HG03460 (cell line): ENCODE data around the gene SARM1.
"Not testable (repeated sequence)": the region's sequence is repeated elsewhere in the genome, so short reads cannot be mapped to it uniquely, and the experiment has no call there.

Source experiments
- ATAC-seq: cut with Tn5 transposase; IDR thresholded peaks from one replicate; pipeline ENCODE4 v1.9.1; 2021; ENCODE audit not compliant: unreplicated experiment

Gene SARM1

GRCh38 chr17:28413804-28414203 lies 42.3 kb downstream of the SARM1 start:
- ATAC-seq = no peak

GRCh38 chr17:28415886-28416285 lies 44.4 kb downstream of the SARM1 start:
- ATAC-seq = no peak

DNA sequence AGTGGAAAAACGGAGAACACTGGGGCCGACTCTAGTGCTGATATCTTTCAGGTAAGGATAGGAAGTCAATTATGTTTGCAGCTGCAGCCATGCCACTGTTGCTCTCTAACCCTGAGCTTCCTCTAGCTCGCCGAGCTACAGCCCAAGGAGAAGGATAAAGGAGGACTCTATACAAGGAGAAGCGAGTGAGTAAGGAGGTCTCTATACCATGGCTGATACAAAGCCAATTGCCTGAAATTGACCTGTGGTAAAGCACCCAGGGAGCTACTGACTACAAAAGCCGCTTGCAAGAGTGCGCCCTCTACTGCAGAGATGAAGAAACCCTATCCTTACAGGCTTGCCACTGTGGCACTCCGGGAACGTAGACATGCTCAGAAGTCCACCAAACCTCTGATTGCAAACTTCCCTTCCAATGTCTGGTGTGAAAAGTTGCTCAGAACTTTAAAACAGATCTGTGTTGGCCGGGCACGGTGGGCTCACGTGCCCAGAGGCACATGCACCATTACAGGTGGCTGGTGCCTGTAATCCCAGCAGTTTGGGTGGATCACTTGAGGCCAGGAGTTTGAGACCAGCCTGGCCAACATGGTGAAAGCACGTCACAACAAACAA lies 45.3 kb downstream of the SARM1 start:
- ATAC-seq = no peak

GRCh38 chr17:28421787-28422305 lies 50.4 kb downstream of the SARM1 start:
- ATAC-seq = no peak

DNA sequence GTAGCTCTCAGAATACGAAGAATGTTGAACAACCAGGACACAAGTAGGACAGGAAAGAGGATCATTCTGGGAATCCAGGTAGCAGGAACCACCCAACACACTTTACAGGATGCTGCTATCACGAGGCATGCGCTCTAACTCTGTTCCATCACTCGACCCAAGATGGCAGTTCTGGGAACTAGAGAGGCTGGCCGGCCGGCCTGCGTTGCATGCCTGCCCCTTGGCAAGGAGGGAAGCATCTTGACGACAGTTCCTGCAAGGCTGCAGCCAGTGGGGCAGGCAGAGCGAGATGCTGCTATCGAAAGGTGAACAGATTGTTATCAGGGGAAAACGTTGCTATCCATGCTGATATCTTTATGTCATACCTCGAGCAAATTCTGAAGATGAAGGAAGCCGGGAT lies 53.7 kb downstream of the SARM1 start:
- no peak for ATAC-seq

- ATAC-seq = no peak
These were observed 54.6 kb downstream of the SARM1 start for GRCh38 chr17:28426081-28426519.

DNA sequence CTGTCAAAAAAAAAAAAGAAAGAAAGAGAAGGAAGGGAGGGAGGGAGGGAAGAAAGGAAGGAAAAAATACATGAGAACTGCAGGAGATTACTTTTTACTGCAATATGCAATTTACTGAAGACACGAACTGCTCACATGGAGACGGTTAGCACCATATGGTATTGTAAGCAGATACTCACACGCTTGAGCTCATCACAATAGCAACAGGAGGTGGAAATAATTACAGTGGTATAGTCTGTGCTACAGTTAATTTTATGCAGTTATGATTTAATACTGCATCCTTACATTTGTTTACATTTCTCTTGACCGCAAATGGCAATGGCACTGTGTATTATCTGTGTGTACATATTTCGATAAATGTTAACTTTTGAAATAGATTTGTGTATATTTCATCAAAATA lies 55.9 kb downstream of the SARM1 start:
- ATAC-seq = no peak

- ATAC-seq = not testable (repeated sequence)
These were observed 56.5 kb downstream of the SARM1 start for GRCh38 chr17:28427982-28428381.

DNA sequence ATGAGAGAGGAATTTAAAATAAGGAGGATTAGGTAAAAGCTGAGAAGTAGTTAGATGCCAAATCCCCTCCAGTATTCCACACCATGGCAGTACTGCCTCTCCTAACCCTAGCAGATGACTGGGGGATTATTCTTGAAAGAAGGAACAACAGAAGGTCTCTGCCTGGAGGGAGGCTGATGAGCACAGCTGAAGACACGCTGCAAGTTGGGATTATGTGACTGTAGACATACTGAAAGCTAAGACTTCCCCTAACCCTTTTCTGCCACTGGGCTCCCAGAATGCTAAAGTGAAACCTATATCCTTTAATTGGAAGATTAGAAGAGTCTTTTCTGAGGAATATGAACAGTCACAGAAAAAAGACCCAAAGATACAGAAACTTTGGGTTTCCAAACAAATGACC lies 62.2 kb downstream of the SARM1 start:
- no peak for ATAC-seq

- ATAC-seq = not testable (repeated sequence)
These were observed 62.8 kb downstream of the SARM1 start for GRCh38 chr17:28434326-28434725.

DNA sequence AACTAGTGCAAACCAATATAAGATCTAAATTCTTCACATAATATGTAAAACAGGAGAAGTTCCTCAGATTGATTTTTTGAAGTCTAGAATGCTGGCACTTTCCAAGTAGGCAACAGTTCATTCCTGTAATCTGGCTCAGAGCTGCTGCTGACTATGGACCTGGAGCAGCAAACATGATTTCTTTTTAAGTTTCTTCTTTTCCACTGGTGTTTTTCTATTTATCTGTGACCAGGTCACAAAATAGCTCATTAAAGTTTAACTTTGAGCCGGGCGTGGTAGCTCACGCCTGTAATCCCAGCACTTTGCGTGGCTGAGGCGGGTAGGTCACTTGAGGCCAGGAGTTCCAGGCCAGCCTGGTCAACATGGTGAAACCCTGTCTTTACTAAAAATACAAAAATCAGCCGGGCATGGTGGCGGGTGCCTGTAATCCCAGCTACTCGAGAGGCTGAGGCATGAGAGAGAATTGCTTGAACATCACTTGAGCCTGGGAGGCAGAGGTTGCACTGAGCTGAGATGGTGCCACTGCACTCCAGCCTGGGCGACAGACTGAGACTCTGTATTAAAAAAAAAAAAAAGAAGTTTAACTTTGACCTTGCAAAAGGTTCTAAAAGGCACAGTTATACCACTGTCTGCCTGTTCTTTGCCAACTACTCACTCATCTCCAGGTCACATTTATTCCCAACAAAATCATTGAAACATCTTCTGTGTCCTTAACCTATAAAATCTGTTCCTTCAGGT lies 72.6 kb downstream of the SARM1 start:
- no peak for ATAC-seq

- ATAC-seq = no peak
These were observed 75.4 kb downstream of the SARM1 start for GRCh38 chr17:28446716-28447395.

- no peak for ATAC-seq
These were observed 75.9 kb downstream of the SARM1 start for GRCh38 chr17:28447396-28447760.

DNA sequence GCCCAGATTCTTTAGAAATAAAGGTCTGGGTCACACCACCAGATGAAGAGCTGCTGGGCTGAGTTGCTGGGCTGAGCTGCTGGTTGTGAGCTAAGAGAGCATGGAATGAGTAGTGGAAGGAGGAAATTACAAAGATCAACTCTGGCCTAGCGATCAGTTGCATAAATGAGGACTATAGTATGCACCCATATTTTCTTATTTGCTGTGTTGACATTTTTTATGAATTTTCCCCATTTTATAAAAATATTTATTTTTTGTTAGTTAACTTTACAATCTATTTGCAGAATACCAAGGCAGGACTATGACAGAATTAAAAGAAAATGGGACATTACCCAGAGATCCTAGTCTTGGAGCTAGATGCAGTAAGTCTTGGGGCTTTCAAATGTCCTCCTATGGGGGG lies 78.4 kb downstream of the SARM1 start:
- ATAC-seq = no peak
